Thyroid gland (tissue), 4 donors: ENCODE measurements around the gene FAM3D.

ENCODE experiments used
- CTCF ChIP-seq, 6 experiments: fragments of 200-600 bp in 3 of 6; fragments of 450-650 bp in 3 of 6; sonication (generic) in 3 of 6; IDR thresholded peaks; one replicate each; pipeline ENCODE4 v1.5.1; 2016 to 2019; ENCODE audit warnings: antibody characterized with exemption in 6 of 6, mild to moderate bottlenecking in 2 of 6, inconsistent platforms in 1 of 6, moderate library complexity in 1 of 6
- POLR2A ChIP-seq, 2 donors: fragments of 450-650 bp; IDR thresholded peaks; one replicate each; pipeline ENCODE4 v1.6.1; 2017; ENCODE audit warnings: antibody characterized with exemption in 2 of 2, mild to moderate bottlenecking in 2 of 2, moderate library complexity in 1 of 2

GRCh38 chr3:58626841-58627569, 39.6 kb downstream of the FAM3D start:
- TF ChIP-seq POLR2A (IDR thresholded peaks at IDR 0.05), result no peak
- TF ChIP-seq CTCF (IDR thresholded peaks at IDR 0.05), result no peak
